Large intestine (tissue), 3 donors: ENCODE measurements around the gene HMG20A. TPM values are rescaled to one million over a fixed set of nuclear protein-coding genes. Genes with fewer than 3 reads are reported as not detected.

Experiments used
- DNase-seq, 2 donors: peaks; one replicate each; pipeline versions ENCODE4 v3.0.0 to v3.0.0-alpha.2; 2013
- H3K27ac ChIP-seq: one replicate; pipeline ENCODE4 v1.5.1; 2013; ENCODE audit warnings: low read length
- H3K27me3 ChIP-seq: 2 replicates; pipeline ENCODE4 v1.6.1; 2013; ENCODE audit warnings: low read length; ENCODE audit not compliant: control insufficient read depth, insufficient read depth
- H3K36me3 ChIP-seq: 2 replicates; pipeline ENCODE4 v1.6.1; 2013; ENCODE audit warnings: low read length; ENCODE audit not compliant: control insufficient read depth, insufficient read depth
- H3K4me1 ChIP-seq: one replicate; pipeline ENCODE4 v1.6.1; 2013; ENCODE audit warnings: low read length; ENCODE audit not compliant: control insufficient read depth, insufficient read depth
- H3K4me3 ChIP-seq: one replicate; pipeline ENCODE4 v1.5.1; 2013; ENCODE audit warnings: low read length
- H3K9me3 ChIP-seq: one replicate; pipeline ENCODE4 v1.6.1; 2013; ENCODE audit warnings: mild to moderate bottlenecking, low read depth, low read length, moderate library complexity; ENCODE audit not compliant: control insufficient read depth
- WGBS: methylation state at CpG from one replicate; pipeline ENCODE4 v1.1.5; 2013; ENCODE audit warnings: low lambda C conversion rate; ENCODE audit not compliant: insufficient coverage; 5-methylcytosine and 5-hydroxymethylcytosine counted together
- polyA plus RNA-seq: library from polyadenylated mRNA; unstranded; fragments of 120-200 nt; gene quantifications from one replicate; pipeline ENCODE4 v1.2.1, GENCODE V29; 2013

The HMG20A gene
- polyA plus RNA-seq, 1 donor = 38.8 TPM

DNA sequence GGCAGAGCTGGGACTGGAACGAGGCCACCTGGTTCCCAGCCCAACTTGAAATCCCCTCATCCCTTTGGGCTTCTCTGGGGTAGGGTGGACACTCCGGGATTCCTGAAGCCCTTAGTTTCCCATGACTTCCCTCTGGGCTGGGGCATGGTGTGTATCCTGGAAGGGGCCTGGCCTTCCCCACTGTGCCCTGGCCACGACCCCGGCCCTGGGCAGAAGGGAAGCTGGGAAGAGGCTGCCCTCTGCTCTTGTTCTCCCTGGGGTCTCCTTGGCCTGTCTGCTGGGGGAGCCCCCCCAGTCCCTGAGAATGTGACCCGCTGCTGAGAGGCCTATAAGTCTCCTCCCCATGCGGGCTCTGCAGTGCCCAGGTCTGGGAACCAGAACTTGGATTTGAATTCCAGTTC, 107.1 kb downstream of the HMG20A start:
- Histone ChIP-seq H3K9me3 (no peaks in the 10 kb centered on the region), H3K4me3 (no peak overlapping the region), H3K27me3 (no peaks in the 10 kb centered on the region), H3K27ac (peak overlapping the region; percentile 55), H3K36me3 (no peaks in the 10 kb centered on the region), H3K4me1 (peaks cover 49% of the 10 kb centered on the region)
- DNase-seq = no peak
- no CpG with 5 or more reads among the region's 6 CpGs for WGBS

DNA sequence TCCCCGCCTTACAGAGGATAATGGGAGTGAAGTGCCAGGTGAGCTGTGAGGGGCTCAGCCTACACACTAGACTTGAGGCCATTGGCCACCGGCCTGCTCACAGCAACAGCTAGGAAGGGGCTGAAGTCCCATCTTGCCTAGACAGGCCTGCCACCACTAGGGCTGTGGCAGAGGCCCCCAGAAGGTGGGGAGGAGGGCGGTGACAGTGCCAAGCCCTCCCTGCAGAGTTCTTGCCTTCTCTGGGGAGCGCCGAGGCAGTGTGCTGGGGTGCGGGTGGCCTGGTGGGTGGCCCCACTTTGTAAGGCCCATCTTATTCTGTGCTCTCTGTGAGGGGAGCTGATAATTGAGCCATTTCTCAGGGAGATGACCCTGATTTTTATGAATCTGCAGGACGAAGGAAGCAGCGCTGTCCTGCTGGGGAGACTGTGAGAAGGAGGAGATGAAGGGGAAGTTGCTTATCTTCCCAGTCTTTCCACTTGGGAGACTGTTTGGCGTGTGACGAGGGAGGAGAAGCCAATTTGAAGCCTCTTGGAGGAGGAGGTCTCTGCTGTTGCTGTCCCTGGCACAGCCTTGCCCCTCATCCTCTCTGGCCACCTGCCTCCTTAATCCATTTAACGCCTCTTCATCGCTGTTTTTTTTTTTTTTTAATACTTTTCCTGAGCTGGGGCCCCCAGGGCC, 107.7 kb downstream of the HMG20A start:
- Histone ChIP-seq H3K27ac (peak overlapping the region; percentile 55), H3K4me3 (no peak overlapping the region), H3K27me3 (no peaks in the 10 kb centered on the region), H3K4me1 (peaks cover 49% of the 10 kb centered on the region), H3K36me3 (no peaks in the 10 kb centered on the region), H3K9me3 (no peaks in the 10 kb centered on the region)
- DNase-seq = no peak
- WGBS = 46% methylated on average over 2 of the region's 12 CpGs

DNA sequence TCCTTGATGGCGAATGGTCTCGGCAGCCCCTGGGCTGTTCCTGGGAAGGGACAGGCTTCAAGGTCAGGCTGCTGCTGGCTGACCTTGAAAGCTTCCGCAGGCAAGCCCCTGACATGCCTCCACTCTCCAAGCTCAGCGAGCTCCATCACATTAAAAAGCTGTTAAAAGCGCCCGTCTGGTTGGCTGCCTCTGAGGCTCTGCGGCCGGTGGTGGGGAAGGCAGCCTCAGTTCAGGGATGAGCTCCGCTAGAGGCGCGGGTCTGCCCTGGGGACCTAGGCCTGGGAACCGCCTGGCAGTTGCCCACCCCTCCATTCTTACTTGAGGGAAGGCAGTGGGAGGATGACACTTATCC, 108.3 kb downstream of the HMG20A start:
- H3K9me3 ChIP-seq = no peaks in the 10 kb centered on the region
- no peaks in the 10 kb centered on the region for H3K36me3 ChIP-seq
- no peak for DNase-seq
- no peaks in the 10 kb centered on the region for H3K27me3 ChIP-seq
- WGBS = no CpG with 5 or more reads among the region's 12 CpGs
- H3K27ac ChIP-seq = peak overlapping the region; percentile 55
- peaks cover 51% of the 10 kb centered on the region for H3K4me1 ChIP-seq
- H3K4me3 ChIP-seq = no peak overlapping the region

DNA sequence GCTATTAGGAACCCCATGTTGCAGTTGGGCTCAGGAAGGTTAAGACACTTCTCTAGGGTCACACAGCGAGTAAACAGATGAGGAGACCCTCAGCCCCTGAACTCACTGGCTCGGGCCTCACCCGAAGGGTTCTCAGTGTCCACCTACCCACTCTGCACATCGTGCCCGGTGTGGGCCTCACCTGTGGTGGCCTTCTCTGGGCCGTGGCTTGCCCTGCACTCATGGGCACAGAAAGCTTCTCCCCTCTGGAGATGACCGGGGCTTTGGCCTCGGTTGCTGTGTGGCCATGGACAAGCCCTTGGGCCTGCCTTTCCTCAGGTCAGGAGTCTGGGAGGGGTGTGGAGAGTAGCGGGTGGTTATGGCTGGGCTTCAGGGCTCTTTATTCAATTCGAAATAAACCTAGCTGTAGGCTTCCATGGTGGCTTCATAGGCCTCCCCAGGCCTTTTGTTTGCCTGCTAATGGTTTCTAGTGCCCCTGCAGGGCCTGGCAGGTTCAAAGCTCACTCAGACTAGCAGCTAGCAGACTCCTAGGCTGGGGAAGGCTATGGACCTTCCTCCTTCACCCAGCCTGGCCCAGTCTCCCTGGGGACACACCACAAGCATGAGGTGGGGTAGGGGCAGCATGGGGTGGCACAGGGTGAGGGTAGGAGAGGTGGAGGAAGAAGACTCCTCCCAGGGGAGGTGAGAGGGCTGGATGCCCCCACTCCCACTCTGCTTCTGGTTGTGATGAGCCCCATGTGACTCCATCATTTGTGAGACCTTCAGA, 108.9 kb downstream of the HMG20A start:
- peak in 1 of 2 donors; percentile 40 for DNase-seq
- Histone ChIP-seq H3K4me3 (no peak overlapping the region), H3K27me3 (no peaks in the 10 kb centered on the region), H3K27ac (peak overlapping the region; percentile 5), H3K4me1 (peaks cover 56% of the 10 kb centered on the region), H3K9me3 (no peaks in the 10 kb centered on the region), H3K36me3 (no peaks in the 10 kb centered on the region)
- WGBS = no CpG with 5 or more reads among the region's 10 CpGs

DNA sequence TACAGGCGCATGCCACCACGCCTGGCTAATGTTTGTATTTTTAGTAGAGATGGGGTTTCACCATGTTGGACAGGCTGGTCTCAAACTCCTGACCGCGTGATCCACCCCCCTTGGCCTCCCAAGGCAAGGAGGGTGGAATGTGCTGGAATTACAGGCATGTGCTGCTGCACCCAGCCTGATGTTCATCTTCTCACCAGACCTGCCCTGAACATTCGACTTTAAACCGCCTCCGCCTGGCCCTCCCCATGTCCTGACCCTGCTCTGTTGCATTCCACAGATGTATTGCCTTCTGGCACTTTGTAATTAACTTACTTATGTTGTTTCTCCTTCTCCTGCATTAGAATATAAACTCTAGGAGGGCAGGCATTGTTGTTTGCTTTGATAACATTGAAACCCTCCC, 109.9 kb downstream of the HMG20A start:
- Histone ChIP-seq H3K27ac (no peak overlapping the region), H3K4me1 (peaks cover 56% of the 10 kb centered on the region), H3K27me3 (no peaks in the 10 kb centered on the region), H3K9me3 (no peaks in the 10 kb centered on the region), H3K36me3 (no peaks in the 10 kb centered on the region), H3K4me3 (no peak overlapping the region)
- no CpG with 5 or more reads among the region's 7 CpGs for WGBS
- peak in 1 of 2 donors; percentile 50 for DNase-seq

DNA sequence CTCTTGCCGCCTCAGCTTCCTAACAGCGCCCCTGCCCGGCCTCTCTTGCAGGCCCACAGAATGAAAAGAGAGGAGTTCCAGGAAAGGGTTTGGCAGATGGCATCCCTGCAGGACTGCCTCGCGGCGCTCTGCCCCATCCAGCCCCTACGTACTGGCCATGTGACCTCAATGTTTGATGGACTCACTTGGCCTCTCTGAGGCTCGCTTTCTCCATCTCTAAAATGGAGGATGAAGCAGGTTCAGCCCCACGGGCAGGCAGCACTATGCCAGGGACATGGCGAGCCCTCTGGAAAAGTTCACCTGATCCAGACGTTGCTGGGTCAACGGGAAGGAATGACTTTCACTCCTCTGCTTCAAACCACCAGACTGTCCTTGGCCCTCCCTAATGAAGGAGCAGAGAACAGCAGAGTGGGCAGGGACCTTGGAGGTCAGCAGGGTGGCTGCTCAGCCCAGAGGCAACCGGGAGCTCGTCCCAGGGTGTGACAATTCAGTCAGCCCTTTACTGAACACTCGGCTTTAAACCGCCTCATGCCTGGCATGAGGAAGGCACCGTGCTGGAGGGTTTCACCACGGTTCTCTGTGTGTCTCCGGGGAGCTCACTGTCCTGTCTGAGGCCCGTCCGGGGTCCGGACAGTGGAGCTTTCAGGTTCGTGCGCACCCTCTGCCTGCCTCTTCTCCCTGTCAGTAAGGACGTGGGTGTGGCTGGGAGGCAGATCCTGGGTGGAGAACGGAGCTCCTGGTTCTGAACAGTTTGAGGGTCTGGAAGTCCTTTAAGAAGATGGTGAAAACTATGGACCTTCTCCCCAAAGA, 110.7 kb downstream of the HMG20A start:
- Histone ChIP-seq H3K9me3 (no peaks in the 10 kb centered on the region), H3K4me1 (peaks cover 50% of the 10 kb centered on the region), H3K36me3 (no peaks in the 10 kb centered on the region), H3K27ac (no peak overlapping the region), H3K4me3 (no peak overlapping the region), H3K27me3 (no peaks in the 10 kb centered on the region)
- WGBS = no CpG with 5 or more reads among the region's 26 CpGs
- no peak for DNase-seq

DNA sequence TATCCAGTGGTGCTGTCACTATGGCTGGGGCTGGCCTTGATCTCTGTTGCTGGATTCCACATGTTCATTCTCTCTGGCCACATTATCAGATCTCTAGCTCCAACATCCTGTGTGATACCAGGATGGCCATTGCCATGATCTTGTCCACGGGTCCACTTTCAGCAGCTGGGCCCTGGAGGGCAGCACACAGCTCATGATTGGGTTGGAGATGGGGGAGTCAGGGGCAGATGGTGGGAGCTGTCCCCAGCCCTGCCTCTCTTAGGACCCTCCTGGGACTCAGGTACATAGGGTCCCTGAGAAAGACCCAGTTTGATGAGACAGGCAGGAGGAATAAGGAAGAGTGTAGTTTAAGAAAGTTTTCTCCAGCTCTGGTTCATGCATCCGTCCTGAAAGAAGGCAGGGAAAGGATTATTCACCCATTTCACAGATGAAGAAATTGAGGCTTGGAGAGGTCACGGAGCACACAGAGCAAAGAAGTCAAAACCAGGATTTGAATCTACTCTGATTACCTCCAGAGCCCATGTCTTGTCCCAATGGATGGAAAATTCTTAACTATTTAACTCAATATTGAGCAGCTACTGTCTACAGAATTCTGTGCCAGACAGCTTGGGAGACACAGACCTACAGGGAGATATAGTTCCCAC, 111.5 kb downstream of the HMG20A start:
- WGBS = no CpG with 5 or more reads among the region's 3 CpGs
- no peak overlapping the region for H3K4me3 ChIP-seq
- no peak for DNase-seq
- no peaks in the 10 kb centered on the region for H3K27me3 ChIP-seq
- no peak overlapping the region for H3K27ac ChIP-seq
- no peaks in the 10 kb centered on the region for H3K9me3 ChIP-seq
- H3K36me3 ChIP-seq = no peaks in the 10 kb centered on the region
- H3K4me1 ChIP-seq = peaks cover 42% of the 10 kb centered on the region

DNA sequence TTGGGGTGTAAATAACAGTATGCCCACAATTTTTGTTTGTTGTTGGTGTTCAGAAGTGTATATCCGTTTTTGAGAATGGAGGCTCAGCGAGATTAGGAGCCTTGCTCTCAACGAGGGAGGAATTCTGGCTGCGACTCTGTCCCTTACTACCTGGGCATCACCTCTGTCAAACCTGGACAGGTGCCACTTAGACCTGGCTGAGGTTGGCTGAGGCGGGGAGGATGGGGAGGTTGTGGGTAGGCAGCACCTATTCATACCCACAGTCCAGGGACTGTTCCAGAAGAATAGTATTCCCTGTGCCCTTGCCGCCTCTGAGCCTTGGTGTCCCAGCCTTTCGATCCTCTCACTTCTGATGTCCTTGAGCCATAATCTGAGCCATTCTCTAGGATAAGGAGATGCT, 112.2 kb downstream of the HMG20A start:
- 80% methylated on average over 1 of the region's 7 CpGs for WGBS
- no peaks in the 10 kb centered on the region for H3K9me3 ChIP-seq
- H3K4me3 ChIP-seq = no peak overlapping the region
- DNase-seq = no peak
- no peaks in the 10 kb centered on the region for H3K36me3 ChIP-seq
- no peak overlapping the region for H3K27ac ChIP-seq
- H3K27me3 ChIP-seq = no peaks in the 10 kb centered on the region
- peaks cover 36% of the 10 kb centered on the region for H3K4me1 ChIP-seq

DNA sequence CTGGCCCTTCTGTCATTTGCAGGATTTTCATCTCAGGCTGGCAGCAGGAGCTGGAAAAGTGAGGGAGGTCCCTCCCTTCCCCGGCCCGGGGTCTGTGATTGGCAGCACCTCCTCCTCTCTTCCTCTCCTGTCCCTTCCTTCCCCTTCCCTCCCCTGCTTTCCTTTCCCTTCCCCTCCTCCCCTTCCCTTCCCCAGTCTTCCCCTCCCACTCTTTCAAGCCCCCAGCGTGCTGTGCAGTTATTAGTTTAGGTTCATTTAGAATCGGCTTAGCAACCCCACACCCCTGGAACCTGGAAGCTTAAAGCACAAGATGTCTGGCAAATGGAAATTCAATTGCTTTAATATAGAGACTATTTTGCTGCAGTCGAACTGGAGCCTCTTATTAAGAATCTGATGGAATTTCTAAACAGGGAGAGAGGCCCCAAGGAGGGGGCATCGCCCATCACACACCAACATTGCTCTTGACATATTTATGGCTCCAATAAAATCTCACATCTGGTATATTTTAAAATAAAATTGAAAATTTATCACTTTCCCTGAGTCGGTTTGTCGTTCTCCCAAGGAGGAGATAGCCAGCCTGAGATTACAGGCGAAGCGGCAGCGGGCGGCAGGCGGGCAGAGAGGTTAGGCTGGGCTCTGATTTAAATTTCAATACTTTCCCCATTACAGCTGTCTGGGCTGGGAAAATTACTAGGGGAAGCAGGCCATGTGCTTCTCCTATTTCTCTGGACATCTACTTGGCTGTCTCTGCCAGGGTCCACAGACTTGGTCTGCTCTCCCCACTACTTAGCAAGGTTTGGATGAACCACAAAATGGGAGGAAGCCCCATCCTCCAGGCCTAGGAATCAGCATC, 113.1 kb downstream of the HMG20A start:
- no peak overlapping the region for H3K27ac ChIP-seq
- no CpG with 5 or more reads among the region's 13 CpGs for WGBS
- peaks cover 26% of the 10 kb centered on the region for H3K4me1 ChIP-seq
- H3K9me3 ChIP-seq = no peaks in the 10 kb centered on the region
- no peaks in the 10 kb centered on the region for H3K27me3 ChIP-seq
- no peaks in the 10 kb centered on the region for H3K36me3 ChIP-seq
- no peak for DNase-seq
- no peak overlapping the region for H3K4me3 ChIP-seq
